Measurements from ENCODE around the gene HSPA8. TPM values are rescaled to one million over a fixed set of nuclear protein-coding genes. Genes with fewer than 3 reads are reported as not detected.

HSPA8 gene
- total and polyA plus RNA-seq, 2 of the 4 experiments (the other 2 are of a cell fraction) = 2,309 to 4,346 TPM

- peak; percentile 8 for ATAC-seq (ENCODE audit: low read depth)
- peak overlapping the region; percentile 92 for H2BK120ac ChIP-seq (ENCODE audit: low read depth, low read length)
- WGBS, 2 experiments (ENCODE audit: extremely low coverage in 2 of 2, insufficient read length in 1 of 2) = no CpG with 5 or more reads among the region's 37 CpGs
- peak overlapping the region; percentile 98 for H2AFZ ChIP-seq (replicated peaks; ENCODE audit: low read length, poor library complexity)
- peaks cover 5% of the 10 kb centered on the region for H3K4me1 ChIP-seq (ENCODE audit: control insufficient read depth, insufficient read depth, low read length)
- peak overlapping the region; percentile 99 for H3K9ac ChIP-seq (ENCODE audit: low read depth, low read length)
- peak overlapping the region; percentile 100 for H3K23ac ChIP-seq (ENCODE audit: low read depth, low read length)
- peak overlapping the region; percentile 97 for H2AK5ac ChIP-seq (ENCODE audit: low read depth, low read length)
- intact Hi-C loops (cut with micrococcal nuclease) = loop anchor here (2.0 kb wide), 1 partner anchor 184 kb away; no protein-coding TSS in a partner anchor
- H3K27ac ChIP-seq (ENCODE audit: insufficient read depth, low read length) = peak overlapping the region; percentile 95
- peaks cover 6% of the 10 kb centered on the region; the same call in 1 of the 2 replicates for H3K9me1 ChIP-seq (ENCODE audit: insufficient read depth, low read length)
- no peaks in the 10 kb centered on the region for H3K27me3 ChIP-seq (ENCODE audit: control insufficient read depth, insufficient read depth, low read length)
- BruUV-seq (replicated peaks) = TSS peak; percentile 79
- H3K4me3 ChIP-seq (ENCODE audit: insufficient read depth, low read depth, low read length) = peak overlapping the region; percentile 61
- in situ Hi-C loops (cut with MboI; ENCODE audit: low sequenced_read_pairs) = no loop called here
- no peaks in the 10 kb centered on the region for H3K9me3 ChIP-seq (ENCODE audit: control insufficient read depth, insufficient read depth, low read length)
- peak overlapping the region; percentile 91 for H3K18ac ChIP-seq (ENCODE audit: low read depth, low read length)
- peak overlapping the region; percentile 66 for H2BK20ac ChIP-seq (ENCODE audit: low read depth, low read length)
- peak overlapping the region; percentile 85 for H2BK15ac ChIP-seq (ENCODE audit: low read depth, low read length)
- TF ChIP-seq CTCF (conservative IDR thresholded peaks at IDR 0.05; ENCODE audit: low read depth, low read length) (no peak), BHLHE40 (IDR thresholded peaks at IDR 0.05; ENCODE audit: low read depth, low read length) (peak; percentile 64), CHD1 (IDR thresholded peaks at IDR 0.05; ENCODE audit: low read depth, low read length) (no peak), POLR2A (IDR thresholded peaks at IDR 0.05; ENCODE audit: low read depth, low read length) (peak; percentile 77), CEBPB (IDR thresholded peaks at IDR 0.05; ENCODE audit: low read depth, low read length) (peak; percentile 97), NFE2L2 (IDR thresholded peaks at IDR 0.05; ENCODE audit: low read depth, low read length) (no peak), SMC3 (IDR thresholded peaks at IDR 0.05; ENCODE audit: low read depth, low read length) (no peak)
- H2BK5ac ChIP-seq (ENCODE audit: low read depth, low read length, poor library complexity, severe bottlenecking) = peak overlapping the region; percentile 97
- peak overlapping the region; percentile 96 to 100 for H4K8ac ChIP-seq (ENCODE audit: low read depth in 2 of 2, low read length in 2 of 2)
- H3K56ac ChIP-seq (ENCODE audit: extremely low read depth, insufficient read depth, low read length) = peak overlapping the region; percentile 100
- H3K79me1 ChIP-seq (ENCODE audit: low read depth in 1 of 2, low read length in 2 of 2) = peaks cover 16 to 50% of the 10 kb centered on the region in 2 experiments
- peaks cover 38% of the 10 kb centered on the region for H4K20me1 ChIP-seq (ENCODE audit: insufficient read depth, low read length)
- peak overlapping the region; percentile 100 for H3K14ac ChIP-seq (replicated peaks; ENCODE audit: low read depth, low read length)
- peaks cover 26% of the 10 kb centered on the region for H3K36me3 ChIP-seq (ENCODE audit: control insufficient read depth, insufficient read depth, low read length)
- ChIA-PET POLR2A (ENCODE audit: unreplicated experiment) (interaction anchor here (1.0 kb wide), 1 partner anchor 81 kb away, joined by 5 read pairs; no protein-coding TSS in a partner anchor), CTCF (interaction anchor here (0.6 to 1.5 kb wide), 3 partner anchors 9 to 439 kb away, joined by 3 to 12 read pairs (median 4); no protein-coding TSS in a partner anchor)
- dilution Hi-C loops (cut with HindIII; ENCODE audit: low sequenced_read_pairs, unreplicated experiment) = no loop called here
- H2AK9ac ChIP-seq (replicated peaks; ENCODE audit: low read depth, low read length, poor library complexity) = peak overlapping the region; percentile 100
- H3K4ac ChIP-seq (ENCODE audit: low read depth, low read length) = peak overlapping the region; percentile 100
- peak; percentile 59 for DNase-seq
- H4K91ac ChIP-seq (ENCODE audit: insufficient read depth, low read depth, low read length) = peak overlapping the region; percentile 100
- peak overlapping the region; percentile 91 for H3K4me2 ChIP-seq (ENCODE audit: low read depth, low read length)
- H4K5ac ChIP-seq (ENCODE audit: low read depth, low read length) = peak overlapping the region; percentile 99
Measured at GRCh38 chr11:123062892-123063825, 1.2 kb upstream of the HSPA8 start.
